GM21447 (cell line): Measurements from ENCODE around the gene RACGAP1.

Source experiments
- ATAC-seq: cut with Tn5 transposase; IDR thresholded peaks from one replicate; pipeline ENCODE4 v1.9.1; 2021; ENCODE audit not compliant: unreplicated experiment

Gene RACGAP1

DNA sequence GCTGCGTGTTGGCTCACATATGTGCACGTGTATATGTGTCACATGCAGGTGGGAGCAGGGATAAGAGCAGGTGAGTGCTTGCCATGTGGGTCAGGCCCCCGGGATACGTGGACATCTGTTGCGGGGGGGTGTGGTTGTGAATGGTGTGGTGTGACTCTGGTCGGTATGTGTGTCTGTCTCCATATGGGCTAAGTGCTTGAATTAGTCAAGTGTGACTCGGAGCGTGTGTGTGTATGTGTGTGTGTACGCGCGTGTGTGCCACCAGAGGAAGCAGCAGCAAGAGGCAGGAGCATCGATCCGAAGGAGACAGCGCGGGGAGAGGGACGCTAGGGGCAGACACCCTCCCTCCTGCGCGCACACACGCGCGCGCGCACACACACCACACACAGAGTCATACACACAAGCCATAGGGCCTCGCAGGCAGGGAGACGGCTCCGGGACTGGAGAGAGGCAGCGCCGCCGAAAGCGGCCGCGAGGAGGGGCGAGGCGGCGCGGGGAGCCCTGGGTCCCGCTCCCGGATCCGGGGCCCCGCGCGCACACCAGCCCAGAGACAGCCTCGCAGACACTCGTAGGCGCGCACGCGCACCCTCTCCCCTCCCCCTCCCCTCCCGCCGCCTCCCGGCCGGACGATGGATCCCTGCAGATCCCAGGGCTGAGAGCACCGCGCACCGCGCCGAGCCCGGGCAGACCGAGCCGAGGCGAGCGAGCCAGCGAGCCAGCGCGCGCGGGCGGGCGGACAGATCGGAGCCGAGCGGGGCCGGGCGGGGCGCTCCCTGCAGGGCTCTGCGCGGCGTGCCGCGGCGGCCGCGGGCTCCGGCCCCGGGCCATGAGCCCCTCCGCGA, 31.9 kb upstream of the RACGAP1 start, which contains the start of gene ASIC1:
Gene ASIC1 (plus strand): TSS at position 597 of the 842 bp plus-strand sequence. CDS start 1,171 bp downstream, outside the sequence.
- no peak for ATAC-seq

DNA sequence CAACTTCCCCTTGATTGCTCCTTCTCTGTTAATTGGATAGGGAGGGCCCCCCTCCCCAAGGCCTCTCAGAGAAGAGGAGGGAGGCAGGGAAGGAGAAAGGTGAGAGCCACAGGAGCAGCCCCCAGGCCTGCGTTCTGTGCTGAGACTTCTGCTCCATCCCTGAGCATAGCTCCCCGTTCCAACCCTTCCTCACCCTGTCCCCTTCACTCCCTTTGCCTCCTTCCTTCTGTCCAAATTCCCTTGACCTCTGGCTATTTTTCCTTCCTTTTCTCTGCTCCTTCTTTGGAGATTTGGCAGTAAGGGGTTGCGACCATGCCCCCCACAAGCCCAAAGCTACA, 31.3 kb upstream of the RACGAP1 start:
- ATAC-seq = no peak

DNA sequence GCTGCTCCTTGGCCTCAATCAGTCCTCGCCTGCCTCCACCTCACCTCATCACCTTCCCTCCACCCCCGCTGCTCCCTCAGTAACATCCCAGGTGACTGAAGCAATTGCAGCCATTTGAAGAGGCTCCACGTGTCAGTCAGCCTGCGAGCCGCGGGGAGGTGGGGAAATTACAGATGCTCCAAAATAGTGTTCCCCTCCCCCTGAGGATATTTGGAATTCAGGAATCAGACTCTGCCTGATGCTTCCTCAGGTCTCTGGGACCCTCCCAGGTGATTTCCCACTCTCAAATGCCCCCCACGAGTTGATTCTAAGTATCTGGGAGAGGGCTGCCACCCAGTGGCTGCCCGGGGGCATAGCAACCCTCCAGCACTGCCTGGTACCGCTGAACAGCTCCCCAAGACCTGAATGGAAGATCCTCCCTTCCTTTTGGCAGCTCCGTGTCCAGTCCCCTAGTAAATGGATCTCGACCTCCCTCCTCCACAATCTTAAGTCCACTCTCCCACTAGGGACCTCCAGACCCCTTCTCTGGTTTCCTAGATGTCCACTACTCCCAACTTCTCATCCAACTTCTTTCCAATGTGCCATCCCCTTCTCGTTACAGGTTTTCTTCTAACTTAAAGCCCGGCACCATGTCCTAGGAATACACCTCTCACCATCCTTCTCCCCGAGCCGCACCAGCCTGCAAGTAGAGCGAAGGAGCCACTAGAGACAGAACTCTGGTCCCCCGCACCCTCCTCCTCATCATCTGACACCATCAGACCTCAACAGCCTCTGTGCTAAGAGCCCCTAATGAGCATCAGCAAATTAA, 30.7 kb upstream of the RACGAP1 start:
- no peak for ATAC-seq

GRCh38 chr12:50053583-50053982, 28.3 kb upstream of the RACGAP1 start:
- no peak for ATAC-seq

GRCh38 chr12:50052964-50053363, 27.7 kb upstream of the RACGAP1 start:
- no peak for ATAC-seq

DNA sequence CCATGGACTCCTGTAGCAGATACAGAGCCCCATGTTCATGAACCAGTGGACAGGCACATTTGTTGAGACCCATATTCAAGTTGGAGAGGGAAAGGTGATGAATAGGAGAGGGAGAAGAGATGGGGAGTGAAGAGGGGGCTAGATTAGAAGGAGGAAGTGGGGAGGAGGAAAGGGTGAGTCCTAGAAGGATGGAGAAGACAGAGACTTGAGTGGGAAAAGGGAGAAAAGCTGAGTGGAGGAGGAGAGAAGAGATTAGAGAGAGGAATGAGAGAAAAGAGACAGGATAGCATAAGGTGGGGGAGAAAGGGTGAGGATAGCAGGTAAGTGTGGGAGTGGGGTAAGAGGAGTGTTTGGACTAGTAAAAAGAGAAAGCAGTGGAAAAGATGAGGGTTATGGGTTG, 27.2 kb upstream of the RACGAP1 start:
- ATAC-seq = no peak

GRCh38 chr12:50051101-50051806, 26.0 kb upstream of the RACGAP1 start:
- ATAC-seq = no peak

DNA sequence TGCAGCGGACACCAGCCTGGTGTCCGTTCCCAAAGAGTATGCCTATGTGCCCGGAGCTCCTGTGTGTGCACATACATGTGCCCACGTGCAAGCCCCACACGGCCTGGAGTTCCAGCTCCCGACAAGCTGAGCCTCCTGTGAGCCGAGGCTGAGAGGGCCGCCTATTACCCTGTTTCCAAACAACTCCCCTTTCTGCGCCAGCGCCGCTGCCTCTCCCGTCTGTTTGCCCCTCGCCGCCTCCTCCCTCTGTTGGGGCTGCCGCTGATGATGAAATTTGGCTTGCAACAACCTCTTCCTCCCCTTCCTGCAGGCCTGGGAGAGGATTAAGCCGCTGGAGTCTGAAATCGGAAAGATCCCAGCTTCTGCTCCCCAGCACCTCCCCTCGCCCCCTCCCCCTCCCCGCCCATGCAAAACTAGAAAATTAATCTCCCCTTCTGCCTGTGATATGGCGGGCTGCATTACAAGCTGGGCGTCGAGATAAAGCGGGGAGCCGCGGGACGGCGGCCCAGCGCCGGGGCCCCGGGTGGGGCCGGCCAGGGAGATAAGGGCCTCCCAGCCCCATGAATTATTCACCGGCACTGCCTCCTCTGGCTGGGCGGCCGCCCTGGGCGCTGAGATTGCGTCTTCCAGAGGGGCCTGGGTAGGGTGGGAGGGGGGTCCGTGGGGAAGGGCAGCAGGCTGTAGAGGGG, 25.3 kb upstream of the RACGAP1 start:
- ATAC-seq = no peak

DNA sequence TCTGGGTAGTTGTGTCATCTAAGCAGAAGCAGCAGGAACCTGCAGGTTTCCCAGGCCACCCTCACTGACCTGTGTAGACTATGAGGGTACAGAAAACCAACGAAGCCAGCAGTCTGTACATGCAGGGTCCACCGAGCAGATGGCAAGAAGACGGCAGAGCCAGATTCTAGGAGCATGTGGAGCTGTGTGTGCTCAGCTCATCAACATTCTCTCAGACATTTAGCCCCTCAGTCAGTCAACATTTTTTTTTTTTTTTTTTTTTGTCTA, 24.8 kb upstream of the RACGAP1 start:
- no peak for ATAC-seq

- no peak for ATAC-seq
Measured at GRCh38 chr12:50049254-50050118, 24.2 kb upstream of the RACGAP1 start.

DNA sequence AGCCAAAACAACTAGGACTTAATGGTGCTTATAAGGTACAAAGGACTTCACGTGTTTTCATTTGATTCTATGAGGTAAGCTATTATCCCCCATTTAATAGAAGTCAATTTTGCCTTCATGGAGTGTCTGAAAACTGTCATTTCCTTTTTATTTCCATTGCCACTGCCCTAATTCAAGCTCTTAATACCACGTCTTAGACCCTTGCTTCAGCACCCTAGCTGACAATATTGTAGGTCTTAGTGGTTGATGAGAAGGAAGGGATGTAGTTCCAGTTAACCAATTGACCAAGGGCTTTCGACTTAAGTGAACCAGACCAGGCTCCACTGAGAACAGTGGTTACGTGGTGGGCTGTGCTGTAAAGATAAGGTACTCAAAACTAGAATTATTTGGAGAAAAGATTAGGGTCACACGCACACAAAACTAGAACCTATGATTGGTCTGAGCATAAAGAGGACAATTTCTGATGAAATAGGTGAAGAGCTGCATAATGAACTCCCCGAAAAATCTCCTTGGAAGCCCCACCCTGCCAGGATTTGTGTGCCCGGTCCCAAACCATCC, 22.5 kb upstream of the RACGAP1 start:
- ATAC-seq = no peak

- ATAC-seq = no peak
Measured at GRCh38 chr12:50043854-50044253, 18.6 kb upstream of the RACGAP1 start.

- no peak for ATAC-seq
Measured at GRCh38 chr12:50043308-50043707, 18.0 kb upstream of the RACGAP1 start.

- ATAC-seq = no peak
Measured at GRCh38 chr12:50042693-50043092, 17.4 kb upstream of the RACGAP1 start.

- ATAC-seq = no peak
Measured at GRCh38 chr12:50041962-50042361, 16.7 kb upstream of the RACGAP1 start.

DNA sequence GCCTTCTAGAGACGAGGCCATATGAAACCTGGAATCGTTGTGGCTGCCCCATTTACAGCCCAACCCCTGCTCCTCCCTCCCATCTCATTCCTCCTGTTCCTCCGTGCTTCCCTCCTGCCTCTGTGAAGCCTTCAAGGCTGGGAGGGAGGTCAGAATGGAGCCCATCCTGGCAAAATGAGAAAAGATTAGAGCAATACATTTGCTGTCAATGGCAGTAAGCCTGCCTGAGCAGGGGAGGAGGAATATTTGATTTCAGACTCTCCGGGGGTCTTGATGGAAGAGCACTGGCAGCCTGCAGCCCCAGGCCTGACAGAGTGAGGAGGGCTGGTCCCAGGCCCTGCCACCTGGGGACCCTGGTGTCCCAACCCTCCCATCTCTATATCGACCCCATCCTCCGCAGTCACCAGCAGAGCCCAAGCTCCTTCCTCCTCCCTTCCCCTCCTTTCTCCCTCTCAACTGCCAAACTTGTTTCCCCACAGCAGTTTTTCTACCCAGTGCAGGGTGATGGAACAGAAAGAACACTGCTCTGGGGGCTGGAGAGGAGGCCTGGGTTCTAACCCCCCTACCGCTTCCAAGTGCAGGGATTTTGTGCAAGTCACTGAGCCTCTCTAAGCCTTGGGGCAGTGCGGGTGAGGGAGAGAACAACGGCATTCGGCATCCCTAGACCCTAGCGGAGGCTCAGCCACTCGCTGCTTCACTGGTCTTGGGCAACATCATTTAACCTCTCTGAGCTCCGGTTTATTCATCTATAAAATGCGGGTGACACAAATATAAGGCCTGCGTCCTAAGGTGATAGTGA, 16.0 kb upstream of the RACGAP1 start:
- no peak for ATAC-seq

- ATAC-seq = no peak
Measured at GRCh38 chr12:50040657-50041056, 15.4 kb upstream of the RACGAP1 start.

DNA sequence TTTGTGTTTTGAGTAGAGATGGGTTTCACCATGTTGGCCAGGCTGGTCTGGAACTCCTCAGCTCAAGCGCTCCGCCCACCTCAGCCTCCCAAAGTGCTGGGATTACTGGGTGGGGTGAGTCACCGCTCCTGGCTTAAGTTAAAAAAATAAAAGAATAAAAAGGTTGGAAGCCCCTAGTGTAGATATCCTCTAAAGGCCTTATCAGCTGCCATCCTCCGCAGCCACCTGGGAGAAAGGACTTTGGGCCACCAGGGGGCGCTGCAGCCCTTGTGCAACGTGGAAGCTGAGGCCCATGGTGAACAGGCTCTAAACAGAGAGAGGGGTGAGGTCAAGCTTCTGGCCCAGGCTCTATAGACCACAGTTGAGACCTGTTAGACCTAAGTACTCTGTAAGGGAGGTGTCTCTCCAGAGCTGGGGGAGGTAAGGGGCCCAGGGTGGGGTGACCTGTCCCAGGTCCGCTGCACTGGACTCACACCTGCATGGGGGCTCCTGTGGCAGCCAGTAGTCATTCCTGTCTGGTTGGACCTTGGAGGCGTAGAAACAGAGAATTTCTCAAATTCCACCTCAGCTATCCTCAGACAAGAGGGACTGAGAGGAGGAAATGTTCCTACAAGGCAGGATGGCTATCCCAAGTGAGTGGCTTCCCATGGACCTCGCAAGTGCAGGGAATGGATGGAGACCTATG, 14.0 kb upstream of the RACGAP1 start:
- ATAC-seq = no peak

GRCh38 chr12:50038336-50038735, 13.0 kb upstream of the RACGAP1 start:
- ATAC-seq = no peak
